Gastroesophageal sphincter (tissue), 4 donors: ENCODE data around the gene TIMM23. TPM values are rescaled to one million over a fixed set of nuclear protein-coding genes. Genes with fewer than 3 reads are reported as not detected.

Source experiments
- ATAC-seq: fragments of 150-250 bp; one replicate; pipeline ENCODE4 v1.9.1; 2016; ENCODE audit warnings: mild to moderate bottlenecking, moderate library complexity
- H3K27ac ChIP-seq, 4 donors: fragments of 200-600 bp; sonication (generic) in 3 of 4; 1 replicate in 3 of 4; 2 replicates in 1 of 4; pipeline ENCODE4 v1.5.1; 2016 to 2019
- H3K27me3 ChIP-seq: fragments of 200-600 bp; sonication (generic); one replicate; pipeline ENCODE4 v1.5.1; 2019
- H3K36me3 ChIP-seq, 2 donors: fragments of 200-600 bp; sonication (generic); one replicate each; pipeline ENCODE4 v1.5.1; 2019; ENCODE audit warnings: control low read depth in 1 of 2
- H3K4me1 ChIP-seq, 3 donors: fragments of 200-600 bp; sonication (generic); 1 replicate in 2 of 3; 2 replicates in 1 of 3; pipeline ENCODE4 v1.5.1; 2016 to 2019; ENCODE audit warnings: control low read depth in 2 of 3
- H3K4me3 ChIP-seq, 2 donors: fragments of 200-600 bp; sonication (generic); one replicate each; pipeline ENCODE4 v1.5.1; 2019; ENCODE audit warnings: mild to moderate bottlenecking in 1 of 2, moderate library complexity in 1 of 2
- H3K9me3 ChIP-seq, 3 donors: fragments of 200-600 bp; sonication (generic); one replicate each; pipeline ENCODE4 v1.5.1; 2017 to 2019; ENCODE audit warnings: control low read depth in 2 of 3
- CTCF ChIP-seq, 4 experiments: fragments of 200-600 bp in 2 of 4; fragments of 450-650 bp in 2 of 4; sonication (generic) in 1 of 4; IDR thresholded peaks; one replicate each; pipeline ENCODE4 v1.5.1; 2017 to 2019; ENCODE audit warnings: antibody characterized with exemption in 4 of 4, mild to moderate bottlenecking in 2 of 4, moderate library complexity in 2 of 4
- EP300 ChIP-seq: sonication (generic); formaldehyde crosslinking; IDR thresholded peaks from one replicate; pipeline ENCODE4 v1.6.1; 2017; ENCODE audit warnings: antibody characterized with exemption, mild to moderate bottlenecking
- POLR2A ChIP-seq, 2 donors: fragments of 450-650 bp; IDR thresholded peaks; one replicate each; pipeline ENCODE4 v1.6.1; 2017; ENCODE audit warnings: antibody characterized with exemption in 2 of 2, mild to moderate bottlenecking in 2 of 2, moderate library complexity in 1 of 2
- POLR2AphosphoS5 ChIP-seq: sonication (generic); formaldehyde crosslinking; IDR thresholded peaks from one replicate; pipeline ENCODE4 v1.6.1; 2017; ENCODE audit warnings: antibody characterized with exemption
- WGBS, 2 donors: methylation state at CpG; one replicate each; pipeline ENCODE4 v1.1.5; 2018; ENCODE audit warnings: low coverage in 1 of 2; 5-methylcytosine and 5-hydroxymethylcytosine counted together
- small RNA-seq, 4 donors: library from RNA; depleted of rRNA; stranded (forward); fragments of <200 nt; gene quantifications; one replicate each; pipeline ENCODE3, GENCODE V24; 2016
- total RNA-seq, 4 donors: library from RNA; depleted of rRNA; stranded (reverse); fragments of >200 nt; gene quantifications; one replicate each; pipeline ENCODE4 v1.1.0, GENCODE V29; 2016

Gene TIMM23
- total RNA-seq, 4 donors from 2014 or later = 56.8 to 80.9 (median 64.5) TPM

GRCh38 chr10:46052057-46052790 lies 79.9 kb downstream of the TIMM23 start:
- 45 to 65% methylated on average over 6 to 7 of the region's 7 CpGs for WGBS, 2 donors
- H3K4me1 ChIP-seq = no peaks in the 10 kb centered on the region

DNA sequence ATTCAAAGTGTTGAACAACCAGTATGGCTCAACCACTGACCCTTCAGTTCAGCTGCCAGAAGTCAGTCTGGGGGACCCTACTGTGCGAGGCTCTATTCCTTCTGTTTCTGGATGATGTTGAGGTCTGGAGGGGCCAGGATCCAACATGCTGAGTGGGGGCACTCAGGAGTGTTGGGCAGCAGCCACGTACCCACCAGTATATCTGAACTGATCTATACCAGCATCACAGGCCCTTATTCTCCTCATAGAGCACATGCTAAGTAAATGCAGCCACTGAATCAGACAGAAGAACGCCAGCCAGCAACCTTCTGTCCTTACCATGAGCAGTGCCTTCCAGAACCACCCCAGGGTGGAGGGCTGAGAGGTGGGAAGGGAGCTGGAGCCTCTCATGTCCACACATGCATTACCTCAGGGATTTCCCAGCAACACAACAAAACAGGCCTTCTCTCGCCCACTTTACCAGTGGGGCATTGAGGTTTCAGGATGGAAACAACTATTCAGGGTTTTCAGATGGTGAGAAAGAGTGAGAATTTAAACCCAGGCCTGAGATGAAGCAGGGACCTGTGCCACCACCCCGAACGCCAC lies 80.6 kb downstream of the TIMM23 start:
- no peak for ATAC-seq
- Histone ChIP-seq H3K36me3 (no peaks in the 10 kb centered on the region), H3K27ac (no peak overlapping the region), H3K4me1 (no peaks in the 10 kb centered on the region), H3K27me3 (peaks cover 15% of the 10 kb centered on the region), H3K9me3 (peaks cover 0 to 7% (median 0%) of the 10 kb centered on the region in 3 donors), H3K4me3 (no peak overlapping the region)
- 75 to 89% methylated on average over 2 to 4 of the region's 6 CpGs for WGBS, 2 donors
- no peak for TF ChIP-seq POLR2AphosphoS5
- no peak for TF ChIP-seq EP300
- no peak for TF ChIP-seq POLR2A (IDR thresholded peaks at IDR 0.05)
- no peak for TF ChIP-seq CTCF (IDR thresholded peaks at IDR 0.05)

More at GRCh38 chr10:46052057-46052790, 79.9 kb downstream of the TIMM23 start:
- TF ChIP-seq POLR2AphosphoS5 (no peak), POLR2A (IDR thresholded peaks at IDR 0.05) (no peak), EP300 (no peak), CTCF (IDR thresholded peaks at IDR 0.05) (no peak)
- Histone ChIP-seq H3K9me3 (peaks cover 0 to under 1% (median 0%) of the 10 kb centered on the region in 3 donors), H3K4me3 (no peak overlapping the region), H3K36me3 (no peaks in the 10 kb centered on the region), H3K27ac (no peak overlapping the region), H3K27me3 (peaks cover 21% of the 10 kb centered on the region)
- no peak for ATAC-seq

Small RNA genes within 50 kb of the gene (small RNA-seq; reads per million reads assigned to genes)
- gene SNORA74C-1 = 0 reads per million in 4 donors

Other genes with a start within 250 kb of the TIMM23 start
- gene WASHC2C, start 245.2 kb upstream of the TIMM23 start, total RNA-seq = 10 to 100 TPM; 30.3 to 50.4 (median 33.5) TPM
- gene AGAP4, start 125.0 kb upstream of the TIMM23 start, total RNA-seq = 10 to 100 TPM in 2 of 4 donors, 1 to 10 TPM in 2; 6.9 to 13.1 (median 9.6) TPM
- gene NCOA4, start 58.1 kb downstream of the TIMM23 start, total RNA-seq = 100 to 1,000 TPM; 152 to 186 (median 173) TPM
- 1 to 10 TPM in 1 of 4 donors, not detected in 3; 5.7 TPM for gene MSMB, start 73.8 kb downstream of the TIMM23 start, total RNA-seq